ENCODE results near the gene ZNF385A. TPM values are rescaled to one million over a fixed set of nuclear protein-coding genes. Genes with fewer than 3 reads are reported as not detected.
A peak's percentile ranks its signal among the peaks of the same experiment; 100 is the strongest.

Gene ZNF385A
- total and polyA plus RNA-seq, 2 of the 4 experiments (the other 2 are of a cell fraction), result 0.36 to 2.5 TPM

DNA sequence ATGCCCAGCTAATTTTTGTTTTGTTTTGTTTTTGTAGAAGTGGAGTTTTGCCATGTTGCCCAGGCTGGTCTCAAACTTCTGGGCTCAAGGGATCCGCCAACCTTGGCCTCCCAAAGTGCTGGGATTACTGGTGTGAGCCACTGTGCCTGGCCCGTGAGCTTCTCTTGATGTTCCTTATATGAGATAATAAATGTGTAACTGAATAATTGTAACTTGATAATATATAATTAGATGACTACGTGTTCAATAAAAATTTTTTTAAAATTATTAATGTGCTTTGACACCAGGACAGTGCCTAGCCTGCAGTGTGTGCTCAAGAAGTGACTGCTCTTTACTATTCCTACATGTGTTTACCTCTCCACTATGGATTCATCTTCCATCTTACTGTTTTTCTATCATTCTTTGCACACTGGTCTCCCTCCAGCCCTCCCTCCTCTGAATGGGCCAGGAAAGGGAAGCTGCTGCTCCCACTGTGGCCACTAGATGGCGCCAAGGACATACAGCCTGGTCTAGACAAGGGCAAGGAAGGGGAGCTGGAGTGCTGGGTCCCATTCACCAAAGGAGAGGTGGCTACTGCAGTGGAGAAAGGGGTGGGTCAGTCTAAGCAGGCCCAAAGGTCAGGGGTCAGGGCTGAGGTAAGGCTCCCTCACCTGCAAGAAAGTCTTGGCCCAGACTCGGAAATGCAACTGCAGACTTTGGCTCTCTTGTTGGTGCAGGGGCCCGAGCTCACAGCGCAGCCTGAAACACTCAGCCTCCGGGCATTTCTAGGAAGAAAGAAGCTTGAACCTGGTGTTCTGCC is 14.7 kb upstream of the ZNF385A start:
- no peaks in the 10 kb centered on the region for H3K4me1 ChIP-seq (ENCODE audit: control insufficient read depth, insufficient read depth, low read length)
- 81% methylated on average over 5 of the region's 8 CpGs; no CpG with 5 or more reads in 1 of the 2 experiments for WGBS, 2 experiments (ENCODE audit: extremely low coverage in 2 of 2, insufficient read length in 1 of 2)
- H3K4ac ChIP-seq (ENCODE audit: low read depth, low read length), result no peak overlapping the region
- H4K91ac ChIP-seq (ENCODE audit: insufficient read depth, low read depth, low read length), result no peak overlapping the region
- H4K8ac ChIP-seq (ENCODE audit: low read depth in 2 of 2, low read length in 2 of 2), result no peak overlapping the region
- peaks cover 29 to 58% of the 10 kb centered on the region in 2 experiments; a peak in 3 of 4 replicates for H3K79me1 ChIP-seq (ENCODE audit: low read depth in 1 of 2, low read length in 2 of 2)
- H2BK120ac ChIP-seq (ENCODE audit: low read depth, low read length), result no peak overlapping the region
- H4K5ac ChIP-seq (ENCODE audit: low read depth, low read length), result no peak overlapping the region
- CTCF ChIA-PET, result interaction anchor here (0.7 to 5.0 kb wide), 19 partner anchors 10 to 52 kb away, joined by 3 to 77 read pairs (median 5); no protein-coding TSS in a partner anchor
- no peak overlapping the region for H3K23ac ChIP-seq (ENCODE audit: low read depth, low read length)
- H2AK9ac ChIP-seq (replicated peaks; ENCODE audit: low read depth, low read length, poor library complexity), result no peak overlapping the region
- no peak overlapping the region for H3K56ac ChIP-seq (ENCODE audit: extremely low read depth, insufficient read depth, low read length)
- no peaks in the 10 kb centered on the region for H3K9me1 ChIP-seq (ENCODE audit: insufficient read depth, low read length)
- POLR2A ChIA-PET (ENCODE audit: unreplicated experiment), result interaction anchor here (0.5 kb wide), 1 partner anchor 20 kb away, joined by 3 read pairs; no protein-coding TSS in a partner anchor
- no peak overlapping the region for H3K14ac ChIP-seq (replicated peaks; ENCODE audit: low read depth, low read length)
- BruUV-seq (replicated peaks), result no TSS peak
- H3K36me3 ChIP-seq (ENCODE audit: control insufficient read depth, insufficient read depth, low read length), result peaks cover 85% of the 10 kb centered on the region
- H3K18ac ChIP-seq (ENCODE audit: low read depth, low read length), result no peak overlapping the region
- no peak overlapping the region for H2BK5ac ChIP-seq (ENCODE audit: low read depth, low read length, poor library complexity, severe bottlenecking)
- H2AK5ac ChIP-seq (ENCODE audit: low read depth, low read length), result no peak overlapping the region
- H3K27ac ChIP-seq (ENCODE audit: insufficient read depth, low read length), result no peak overlapping the region
- no peak overlapping the region for H2BK20ac ChIP-seq (ENCODE audit: low read depth, low read length)
- in situ Hi-C loops (cut with MboI; ENCODE audit: low sequenced_read_pairs) (loop anchor here (5.0 kb wide), 1 partner anchor 43 kb away; no protein-coding TSS in a partner anchor), dilution Hi-C loops (cut with HindIII; ENCODE audit: low sequenced_read_pairs, unreplicated experiment) (no loop called here), intact Hi-C loops (cut with micrococcal nuclease) (loop anchor here (1.0 kb wide), 1 partner anchor 40 kb away; no protein-coding TSS in a partner anchor)
- DNase-seq, result peak; percentile 78
- peaks cover 63% of the 10 kb centered on the region for H4K20me1 ChIP-seq (ENCODE audit: insufficient read depth, low read length)
- no peaks in the 10 kb centered on the region for H3K9me3 ChIP-seq (ENCODE audit: control insufficient read depth, insufficient read depth, low read length)
- H2BK15ac ChIP-seq (ENCODE audit: low read depth, low read length), result no peak overlapping the region
- H3K4me3 ChIP-seq (ENCODE audit: insufficient read depth, low read depth, low read length), result no peak overlapping the region
- no peaks in the 10 kb centered on the region for H3K27me3 ChIP-seq (ENCODE audit: control insufficient read depth, insufficient read depth, low read length)
- no peak overlapping the region for H3K4me2 ChIP-seq (ENCODE audit: low read depth, low read length)
- no peak overlapping the region for H2AFZ ChIP-seq (replicated peaks; ENCODE audit: low read length, poor library complexity)
- H3K9ac ChIP-seq (ENCODE audit: low read depth, low read length), result no peak overlapping the region
- peak; percentile 96 for ATAC-seq (ENCODE audit: low read depth)
- TF ChIP-seq FOS (IDR thresholded peaks at IDR 0.05; ENCODE audit: low read depth, low read length) (no peak), SMC3 (IDR thresholded peaks at IDR 0.05; ENCODE audit: low read depth, low read length) (peak; percentile 98), MAFK (IDR thresholded peaks at IDR 0.05; ENCODE audit: low read depth, low read length) (no peak), NFE2L2 (IDR thresholded peaks at IDR 0.05; ENCODE audit: low read depth, low read length) (no peak), RCOR1 (IDR thresholded peaks at IDR 0.05; ENCODE audit: insufficient replicate concordance, low read length) (no peak), MXI1 (IDR thresholded peaks at IDR 0.05; ENCODE audit: borderline replicate concordance, low read depth, low read length) (no peak), POLR2A (IDR thresholded peaks at IDR 0.05; ENCODE audit: low read depth, low read length) (no peak), CHD1 (IDR thresholded peaks at IDR 0.05; ENCODE audit: low read depth, low read length) (no peak; the same call in 1 of the 2 replicates), CEBPB (IDR thresholded peaks at IDR 0.05; ENCODE audit: low read depth, low read length) (no peak), RFX5 (IDR thresholded peaks at IDR 0.05; ENCODE audit: low read depth, low read length) (no peak), RAD21 (IDR thresholded peaks at IDR 0.05; ENCODE audit: low read length) (peak; percentile 97)
- TF ChIP-seq, protein P1, sequence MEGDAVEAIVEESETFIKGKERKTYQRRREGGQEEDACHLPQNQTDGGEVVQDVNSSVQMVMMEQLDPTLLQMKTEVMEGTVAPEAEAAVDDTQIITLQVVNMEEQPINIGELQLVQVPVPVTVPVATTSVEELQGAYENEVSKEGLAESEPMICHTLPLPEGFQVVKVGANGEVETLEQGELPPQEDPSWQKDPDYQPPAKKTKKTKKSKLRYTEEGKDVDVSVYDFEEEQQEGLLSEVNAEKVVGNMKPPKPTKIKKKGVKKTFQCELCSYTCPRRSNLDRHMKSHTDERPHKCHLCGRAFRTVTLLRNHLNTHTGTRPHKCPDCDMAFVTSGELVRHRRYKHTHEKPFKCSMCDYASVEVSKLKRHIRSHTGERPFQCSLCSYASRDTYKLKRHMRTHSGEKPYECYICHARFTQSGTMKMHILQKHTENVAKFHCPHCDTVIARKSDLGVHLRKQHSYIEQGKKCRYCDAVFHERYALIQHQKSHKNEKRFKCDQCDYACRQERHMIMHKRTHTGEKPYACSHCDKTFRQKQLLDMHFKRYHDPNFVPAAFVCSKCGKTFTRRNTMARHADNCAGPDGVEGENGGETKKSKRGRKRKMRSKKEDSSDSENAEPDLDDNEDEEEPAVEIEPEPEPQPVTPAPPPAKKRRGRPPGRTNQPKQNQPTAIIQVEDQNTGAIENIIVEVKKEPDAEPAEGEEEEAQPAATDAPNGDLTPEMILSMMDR (conservative IDR thresholded peaks at IDR 0.05; ENCODE audit: low read depth, low read length), result peak; percentile 98
- TF ChIP-seq, protein P2, sequence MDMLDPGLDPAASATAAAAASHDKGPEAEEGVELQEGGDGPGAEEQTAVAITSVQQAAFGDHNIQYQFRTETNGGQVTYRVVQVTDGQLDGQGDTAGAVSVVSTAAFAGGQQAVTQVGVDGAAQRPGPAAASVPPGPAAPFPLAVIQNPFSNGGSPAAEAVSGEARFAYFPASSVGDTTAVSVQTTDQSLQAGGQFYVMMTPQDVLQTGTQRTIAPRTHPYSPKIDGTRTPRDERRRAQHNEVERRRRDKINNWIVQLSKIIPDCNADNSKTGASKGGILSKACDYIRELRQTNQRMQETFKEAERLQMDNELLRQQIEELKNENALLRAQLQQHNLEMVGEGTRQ (IDR thresholded peaks at IDR 0.05; ENCODE audit: low read depth, low read length), result no peak
- TF ChIP-seq, protein P3, sequence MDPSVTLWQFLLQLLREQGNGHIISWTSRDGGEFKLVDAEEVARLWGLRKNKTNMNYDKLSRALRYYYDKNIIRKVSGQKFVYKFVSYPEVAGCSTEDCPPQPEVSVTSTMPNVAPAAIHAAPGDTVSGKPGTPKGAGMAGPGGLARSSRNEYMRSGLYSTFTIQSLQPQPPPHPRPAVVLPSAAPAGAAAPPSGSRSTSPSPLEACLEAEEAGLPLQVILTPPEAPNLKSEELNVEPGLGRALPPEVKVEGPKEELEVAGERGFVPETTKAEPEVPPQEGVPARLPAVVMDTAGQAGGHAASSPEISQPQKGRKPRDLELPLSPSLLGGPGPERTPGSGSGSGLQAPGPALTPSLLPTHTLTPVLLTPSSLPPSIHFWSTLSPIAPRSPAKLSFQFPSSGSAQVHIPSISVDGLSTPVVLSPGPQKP (IDR thresholded peaks at IDR 0.05; ENCODE audit: borderline replicate concordance, low read depth, low read length), result no peak
